ENCODE data around the gene CCDC174. TPM values are rescaled to one million over a fixed set of nuclear protein-coding genes. Genes with fewer than 3 reads are reported as not detected.

CCDC174 gene
- total and polyA plus RNA-seq, 10 of the 15 experiments (the other 5 are each of a cell fraction or from before 2014, with no cell fraction given), result 11.6 to 31.3 (median 19.1) TPM

GRCh38 chr3:14617508-14618023 lies 34.0 kb upstream of the CCDC174 start:
- TF ChIP-seq CBX5 (IDR thresholded peaks at IDR 0.05; ENCODE audit: low read depth) (no peak), SIN3A (IDR thresholded peaks at IDR 0.05; ENCODE audit: low read depth, low read length) (no peak), PBX3 (IDR thresholded peaks at IDR 0.05; ENCODE audit: insufficient replicate concordance, low read depth, low read length) (no peak)
- Histone ChIP-seq H3K27ac (ENCODE audit: control insufficient read depth, insufficient read depth) (no peak overlapping the region), H3K36me3 (ENCODE audit: control insufficient read depth in 2 of 2, insufficient read depth in 2 of 2, low read length in 1 of 2) (no peaks in the 10 kb centered on the region), H3K79me2 (ENCODE audit: control insufficient read depth, insufficient read depth, low read length) (no peaks in the 10 kb centered on the region), H3K4me3 (no peak overlapping the region), H2AFZ (ENCODE audit: control insufficient read depth, low read depth, low read length) (no peak overlapping the region), H3K4me2 (ENCODE audit: control insufficient read depth, insufficient read depth) (no peak overlapping the region), H4K20me1 (ENCODE audit: control insufficient read depth, insufficient read depth) (no peaks in the 10 kb centered on the region), H3K9me3 (replicated peaks; ENCODE audit: control insufficient read depth, insufficient read depth, low read length) (no peaks in the 10 kb centered on the region), H3K9ac (ENCODE audit: control insufficient read depth, insufficient read depth, low read length) (no peak overlapping the region), H3K27me3 (replicated peaks in 1 of 2; ENCODE audit: control insufficient read depth in 2 of 2, insufficient read depth in 2 of 2, low read length in 1 of 2) (peaks cover 2 to 4% of the 10 kb centered on the region in 2 experiments; a peak in 2 of 4 replicates), H3K4me1 (ENCODE audit: control insufficient read depth, insufficient read depth, low read length) (no peaks in the 10 kb centered on the region)
- intact Hi-C loops (cut with micrococcal nuclease; ENCODE audit: unreplicated experiment) (no loop called here), in situ Hi-C loops (cut with MboI) (no loop called here)
- RAD21 ChIA-PET (ENCODE audit: unreplicated experiment), result no interaction called here
- BruUV-seq (replicated peaks), result no TSS peak
- POLR2A ChIA-PET, result interaction anchor here (0.6 kb wide), 1 partner anchor 1443 kb away, joined by 3 read pairs; no protein-coding TSS in a partner anchor
- WGBS (ENCODE audit: insufficient coverage, insufficient replicate concordance, low lambda C conversion rate, missing lambda C conversion rate), result 35% methylated on average over 6 of the region's 6 CpGs
- CTCF ChIA-PET, result interaction anchor here (1.8 kb wide), 1 partner anchor 163 kb away, joined by 10 read pairs; no protein-coding TSS in a partner anchor
- SMC1A ChIA-PET (ENCODE audit: uncharacterized antibody, unreplicated experiment), result interaction anchor here (1.0 kb wide), 1 partner anchor 164 kb away, joined by 3 read pairs; no protein-coding TSS in a partner anchor
- no peak for ATAC-seq
- no peak for DNase-seq (ENCODE audit: low read depth, low spot score)
- no peak for FAIRE-seq

- no TSS peak for BruUV-seq (replicated peaks)
- no peak overlapping the region for H2AFZ ChIP-seq (ENCODE audit: control insufficient read depth, low read depth, low read length)
- ATAC-seq (no peak), FAIRE-seq (no peak), DNase-seq (ENCODE audit: low read depth, low spot score) (no peak)
- H3K9me3 ChIP-seq (replicated peaks; ENCODE audit: control insufficient read depth, insufficient read depth, low read length), result no peaks in the 10 kb centered on the region
- CTCF ChIA-PET, result no interaction called here
- intact Hi-C loops (cut with micrococcal nuclease; ENCODE audit: unreplicated experiment) (no loop called here), in situ Hi-C loops (cut with MboI) (no loop called here)
- 0% methylated on average over 2 of the region's 2 CpGs for WGBS (ENCODE audit: insufficient coverage, insufficient replicate concordance, low lambda C conversion rate, missing lambda C conversion rate)
- no peaks in the 10 kb centered on the region for H4K20me1 ChIP-seq (ENCODE audit: control insufficient read depth, insufficient read depth)
- H3K4me3 ChIP-seq, result no peak overlapping the region
- H3K4me2 ChIP-seq (ENCODE audit: control insufficient read depth, insufficient read depth), result no peak overlapping the region
- no peaks in the 10 kb centered on the region for H3K36me3 ChIP-seq (ENCODE audit: control insufficient read depth in 2 of 2, insufficient read depth in 2 of 2, low read length in 1 of 2)
- SMC1A ChIA-PET (ENCODE audit: uncharacterized antibody, unreplicated experiment), result no interaction called here
- no peak overlapping the region for H3K27ac ChIP-seq (ENCODE audit: control insufficient read depth, insufficient read depth)
- H3K9ac ChIP-seq (ENCODE audit: control insufficient read depth, insufficient read depth, low read length), result no peak overlapping the region
- H3K27me3 ChIP-seq (replicated peaks in 1 of 2; ENCODE audit: control insufficient read depth in 2 of 2, insufficient read depth in 2 of 2, low read length in 1 of 2), result peaks cover 0 to 2% of the 10 kb centered on the region in 2 experiments; a peak in 2 of 4 replicates
- H3K4me1 ChIP-seq (ENCODE audit: control insufficient read depth, insufficient read depth, low read length), result no peaks in the 10 kb centered on the region
- RAD21 ChIA-PET (ENCODE audit: unreplicated experiment), result no interaction called here
- POLR2A ChIA-PET, result no interaction called here
- H3K79me2 ChIP-seq (ENCODE audit: control insufficient read depth, insufficient read depth, low read length), result no peaks in the 10 kb centered on the region
- no peak for TF ChIP-seq SMARCA5 (IDR thresholded peaks at IDR 0.05)
- TF ChIP-seq ATF3 (IDR thresholded peaks at IDR 0.05; ENCODE audit: borderline replicate concordance, extremely low read depth, low read depth, low read length), result no peak
- TF ChIP-seq POLR2AphosphoS5 (IDR thresholded peaks at IDR 0.05; ENCODE audit: low read length), result no peak
- TF ChIP-seq EP300 (IDR thresholded peaks at IDR 0.05; ENCODE audit: borderline replicate concordance in 1 of 2, control insufficient read depth in 1 of 2, low read depth in 2 of 2, low read length in 2 of 2), result no peak
- TF ChIP-seq CUX1 (IDR thresholded peaks at IDR 0.05; ENCODE audit: insufficient replicate concordance, low read depth, low read length), result no peak
Measured at GRCh38 chr3:14619605-14620004, 32.0 kb upstream of the CCDC174 start.
